Measurements from ENCODE around the gene NALF2. TPM values are rescaled to one million over a fixed set of nuclear protein-coding genes. Genes with fewer than 3 reads are reported as not detected.

The NALF2 gene
- total RNA-seq, 1 experiment from 2014 or later, result 1.5 TPM

GRCh38 chrX:69522052-69522451, 17.9 kb downstream of the NALF2 start:
- no peak overlapping the region for H3K4me3 ChIP-seq (ENCODE audit: low read depth in 2 of 2, low read length in 2 of 2)
- intact Hi-C loops (cut with micrococcal nuclease; ENCODE audit: unreplicated experiment), result no loop called here
- POLR2A ChIA-PET, result no interaction called here
- ATAC-seq (no peak), DNase-seq (ENCODE audit: low read depth, low spot score) (no peak)
- BruUV-seq (replicated peaks), result no TSS peak
- no peak for TF ChIP-seq CTCF (IDR thresholded peaks at IDR 0.05)
- TF ChIP-seq TCF7L2 (IDR thresholded peaks at IDR 0.05; ENCODE audit: low read depth, low read length), result no peak
- TF ChIP-seq, protein P1, sequence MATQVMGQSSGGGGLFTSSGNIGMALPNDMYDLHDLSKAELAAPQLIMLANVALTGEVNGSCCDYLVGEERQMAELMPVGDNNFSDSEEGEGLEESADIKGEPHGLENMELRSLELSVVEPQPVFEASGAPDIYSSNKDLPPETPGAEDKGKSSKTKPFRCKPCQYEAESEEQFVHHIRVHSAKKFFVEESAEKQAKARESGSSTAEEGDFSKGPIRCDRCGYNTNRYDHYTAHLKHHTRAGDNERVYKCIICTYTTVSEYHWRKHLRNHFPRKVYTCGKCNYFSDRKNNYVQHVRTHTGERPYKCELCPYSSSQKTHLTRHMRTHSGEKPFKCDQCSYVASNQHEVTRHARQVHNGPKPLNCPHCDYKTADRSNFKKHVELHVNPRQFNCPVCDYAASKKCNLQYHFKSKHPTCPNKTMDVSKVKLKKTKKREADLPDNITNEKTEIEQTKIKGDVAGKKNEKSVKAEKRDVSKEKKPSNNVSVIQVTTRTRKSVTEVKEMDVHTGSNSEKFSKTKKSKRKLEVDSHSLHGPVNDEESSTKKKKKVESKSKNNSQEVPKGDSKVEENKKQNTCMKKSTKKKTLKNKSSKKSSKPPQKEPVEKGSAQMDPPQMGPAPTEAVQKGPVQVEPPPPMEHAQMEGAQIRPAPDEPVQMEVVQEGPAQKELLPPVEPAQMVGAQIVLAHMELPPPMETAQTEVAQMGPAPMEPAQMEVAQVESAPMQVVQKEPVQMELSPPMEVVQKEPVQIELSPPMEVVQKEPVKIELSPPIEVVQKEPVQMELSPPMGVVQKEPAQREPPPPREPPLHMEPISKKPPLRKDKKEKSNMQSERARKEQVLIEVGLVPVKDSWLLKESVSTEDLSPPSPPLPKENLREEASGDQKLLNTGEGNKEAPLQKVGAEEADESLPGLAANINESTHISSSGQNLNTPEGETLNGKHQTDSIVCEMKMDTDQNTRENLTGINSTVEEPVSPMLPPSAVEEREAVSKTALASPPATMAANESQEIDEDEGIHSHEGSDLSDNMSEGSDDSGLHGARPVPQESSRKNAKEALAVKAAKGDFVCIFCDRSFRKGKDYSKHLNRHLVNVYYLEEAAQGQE (IDR thresholded peaks at IDR 0.05; ENCODE audit: insufficient read depth in 1 of 2, low read depth in 2 of 2, low read length in 1 of 2), result no peak
- no peak for TF ChIP-seq SIN3A (IDR thresholded peaks at IDR 0.05; ENCODE audit: borderline replicate concordance, insufficient read depth, low read depth, low read length)
- no peak for TF ChIP-seq POLR2AphosphoS5 (IDR thresholded peaks at IDR 0.05; ENCODE audit: low read depth, low read length)
- no peaks in the 10 kb centered on the region for H3K9me3 ChIP-seq (ENCODE audit: control insufficient read depth, insufficient read depth, low read depth, low read length)
- no peaks in the 10 kb centered on the region; the same call in 1 of the 2 replicates for H3K27me3 ChIP-seq (ENCODE audit: control insufficient read depth, insufficient read depth, low read length)
- in situ Hi-C loops (cut with HindIII; ENCODE audit: low pct_unique_long_range_greater_than_20kb, low sequenced_read_pairs), result no loop called here
- CTCF ChIA-PET, result no interaction called here
- H3K27ac ChIP-seq (ENCODE audit: low read length), result no peak overlapping the region
- H3K4me1 ChIP-seq (ENCODE audit: control insufficient read depth, insufficient read depth, low read length), result no peaks in the 10 kb centered on the region
- no peaks in the 10 kb centered on the region for H3K36me3 ChIP-seq (ENCODE audit: control insufficient read depth, insufficient read depth, low read length)

GRCh38 chrX:69523314-69523713, 19.2 kb downstream of the NALF2 start:
- no peaks in the 10 kb centered on the region for H3K9me3 ChIP-seq (ENCODE audit: control insufficient read depth, insufficient read depth, low read depth, low read length)
- ATAC-seq (no peak), DNase-seq (ENCODE audit: low read depth, low spot score) (no peak)
- TF ChIP-seq POLR2AphosphoS5 (IDR thresholded peaks at IDR 0.05; ENCODE audit: low read depth, low read length) (no peak), CTCF (IDR thresholded peaks at IDR 0.05) (no peak), SIN3A (IDR thresholded peaks at IDR 0.05; ENCODE audit: borderline replicate concordance, insufficient read depth, low read depth, low read length) (no peak), TCF7L2 (IDR thresholded peaks at IDR 0.05; ENCODE audit: low read depth, low read length) (no peak)
- TF ChIP-seq, protein P1 (IDR thresholded peaks at IDR 0.05; ENCODE audit: insufficient read depth in 1 of 2, low read depth in 2 of 2, low read length in 1 of 2), result no peak
- POLR2A ChIA-PET, result no interaction called here
- intact Hi-C loops (cut with micrococcal nuclease; ENCODE audit: unreplicated experiment) (no loop called here), in situ Hi-C loops (cut with HindIII; ENCODE audit: low pct_unique_long_range_greater_than_20kb, low sequenced_read_pairs) (no loop called here)
- no peak overlapping the region for H3K27ac ChIP-seq (ENCODE audit: low read length)
- CTCF ChIA-PET, result no interaction called here
- BruUV-seq (replicated peaks), result no TSS peak
- H3K36me3 ChIP-seq (ENCODE audit: control insufficient read depth, insufficient read depth, low read length), result no peaks in the 10 kb centered on the region
- no peaks in the 10 kb centered on the region; the same call in 1 of the 2 replicates for H3K27me3 ChIP-seq (ENCODE audit: control insufficient read depth, insufficient read depth, low read length)
- H3K4me3 ChIP-seq (ENCODE audit: low read depth in 2 of 2, low read length in 2 of 2), result no peak overlapping the region
- no peaks in the 10 kb centered on the region for H3K4me1 ChIP-seq (ENCODE audit: control insufficient read depth, insufficient read depth, low read length)

All from Panc1 (cell line).